Measurements from ENCODE around the gene TPPP.

DNA sequence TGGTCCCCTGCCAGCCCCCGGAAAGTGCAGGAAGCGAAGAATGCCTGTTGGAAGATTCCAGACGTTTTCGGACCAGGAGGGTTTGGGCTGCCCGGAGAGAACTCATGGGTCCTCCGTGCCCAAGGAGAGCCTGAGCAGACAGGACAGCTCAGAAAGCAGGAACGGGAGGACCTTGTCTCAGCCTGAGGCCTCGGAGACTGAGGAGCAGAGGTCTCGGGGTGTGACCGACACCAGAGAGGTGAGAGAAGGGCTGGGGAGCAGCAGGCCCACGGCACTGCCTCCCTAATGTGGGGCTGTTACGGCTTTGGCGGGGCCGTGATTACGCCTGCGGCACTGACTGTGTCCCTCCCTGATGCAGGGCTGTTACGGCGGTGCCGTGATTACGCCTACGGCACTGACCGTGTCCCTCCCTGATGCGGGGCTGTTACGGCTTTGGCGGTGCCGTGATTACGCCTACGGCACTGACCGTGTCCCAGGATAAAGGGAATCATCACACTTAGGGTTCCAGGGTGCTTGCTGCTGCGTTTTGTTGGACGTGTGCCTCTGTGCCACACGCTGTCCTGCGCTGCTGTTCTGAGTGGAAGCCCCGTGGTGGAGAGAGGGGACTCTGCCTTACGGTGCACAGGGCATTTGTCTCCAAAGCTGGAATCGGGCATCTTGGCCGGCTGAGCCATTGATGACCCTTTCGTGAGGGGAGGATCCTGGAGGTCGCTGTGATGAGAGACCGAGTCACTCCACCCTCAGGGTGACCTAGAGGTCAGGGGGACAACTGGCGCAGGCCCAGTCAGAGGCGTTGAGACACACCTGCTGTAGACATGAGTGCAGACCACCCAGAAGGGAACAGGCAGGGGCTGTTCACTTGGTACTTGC lies 55.3 kb downstream of the TPPP start:
- TF ChIP-seq, protein P1, sequence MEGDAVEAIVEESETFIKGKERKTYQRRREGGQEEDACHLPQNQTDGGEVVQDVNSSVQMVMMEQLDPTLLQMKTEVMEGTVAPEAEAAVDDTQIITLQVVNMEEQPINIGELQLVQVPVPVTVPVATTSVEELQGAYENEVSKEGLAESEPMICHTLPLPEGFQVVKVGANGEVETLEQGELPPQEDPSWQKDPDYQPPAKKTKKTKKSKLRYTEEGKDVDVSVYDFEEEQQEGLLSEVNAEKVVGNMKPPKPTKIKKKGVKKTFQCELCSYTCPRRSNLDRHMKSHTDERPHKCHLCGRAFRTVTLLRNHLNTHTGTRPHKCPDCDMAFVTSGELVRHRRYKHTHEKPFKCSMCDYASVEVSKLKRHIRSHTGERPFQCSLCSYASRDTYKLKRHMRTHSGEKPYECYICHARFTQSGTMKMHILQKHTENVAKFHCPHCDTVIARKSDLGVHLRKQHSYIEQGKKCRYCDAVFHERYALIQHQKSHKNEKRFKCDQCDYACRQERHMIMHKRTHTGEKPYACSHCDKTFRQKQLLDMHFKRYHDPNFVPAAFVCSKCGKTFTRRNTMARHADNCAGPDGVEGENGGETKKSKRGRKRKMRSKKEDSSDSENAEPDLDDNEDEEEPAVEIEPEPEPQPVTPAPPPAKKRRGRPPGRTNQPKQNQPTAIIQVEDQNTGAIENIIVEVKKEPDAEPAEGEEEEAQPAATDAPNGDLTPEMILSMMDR (IDR thresholded peaks at IDR 0.05; ENCODE audit: low read depth, low read length), result no peak
- TF ChIP-seq EZH2phosphoT487 (IDR thresholded peaks at IDR 0.05; ENCODE audit: low read depth), result no peak

All from OCI-LY3 (cell line).